ENCODE measurements around the gene GAD2.

The GAD2 gene

GRCh38 chr10:26221541-26221940 is 5.0 kb downstream of the GAD2 start:
- TF ChIP-seq, protein P1, sequence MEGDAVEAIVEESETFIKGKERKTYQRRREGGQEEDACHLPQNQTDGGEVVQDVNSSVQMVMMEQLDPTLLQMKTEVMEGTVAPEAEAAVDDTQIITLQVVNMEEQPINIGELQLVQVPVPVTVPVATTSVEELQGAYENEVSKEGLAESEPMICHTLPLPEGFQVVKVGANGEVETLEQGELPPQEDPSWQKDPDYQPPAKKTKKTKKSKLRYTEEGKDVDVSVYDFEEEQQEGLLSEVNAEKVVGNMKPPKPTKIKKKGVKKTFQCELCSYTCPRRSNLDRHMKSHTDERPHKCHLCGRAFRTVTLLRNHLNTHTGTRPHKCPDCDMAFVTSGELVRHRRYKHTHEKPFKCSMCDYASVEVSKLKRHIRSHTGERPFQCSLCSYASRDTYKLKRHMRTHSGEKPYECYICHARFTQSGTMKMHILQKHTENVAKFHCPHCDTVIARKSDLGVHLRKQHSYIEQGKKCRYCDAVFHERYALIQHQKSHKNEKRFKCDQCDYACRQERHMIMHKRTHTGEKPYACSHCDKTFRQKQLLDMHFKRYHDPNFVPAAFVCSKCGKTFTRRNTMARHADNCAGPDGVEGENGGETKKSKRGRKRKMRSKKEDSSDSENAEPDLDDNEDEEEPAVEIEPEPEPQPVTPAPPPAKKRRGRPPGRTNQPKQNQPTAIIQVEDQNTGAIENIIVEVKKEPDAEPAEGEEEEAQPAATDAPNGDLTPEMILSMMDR (conservative IDR thresholded peaks at IDR 0.05; ENCODE audit: low read depth, low read length) = no peak

DNA sequence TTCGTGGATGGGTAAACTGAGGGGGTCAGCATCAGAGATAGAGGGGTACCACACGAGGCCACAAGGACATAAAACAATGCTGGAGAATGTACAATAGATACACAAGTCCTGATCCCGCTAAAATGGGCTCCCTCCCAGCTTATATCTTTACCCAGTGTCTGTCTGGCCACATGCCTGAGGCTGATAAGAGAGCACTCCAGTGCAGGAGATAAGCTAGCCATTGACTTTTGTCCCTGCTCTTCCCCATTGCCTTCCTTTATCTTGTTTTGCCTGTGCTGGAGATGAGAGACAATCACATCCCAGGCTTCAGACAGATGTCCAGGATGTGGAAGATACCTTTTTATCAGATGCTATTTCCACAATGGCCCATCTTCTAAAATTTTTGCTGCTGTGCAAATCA is 6.0 kb downstream of the GAD2 start:
- TF ChIP-seq, protein P1 (conservative IDR thresholded peaks at IDR 0.05; ENCODE audit: low read depth, low read length) = no peak
- no peak overlapping the region for H3K4me3 ChIP-seq (ENCODE audit: low read depth, low read length)
- DNase-seq (ENCODE audit: low read depth) = no peak

More at GRCh38 chr10:26221541-26221940, 5.0 kb downstream of the GAD2 start:
- no peak overlapping the region for H3K4me3 ChIP-seq (ENCODE audit: low read depth, low read length)
- no peak for DNase-seq (ENCODE audit: low read depth)

- no peak overlapping the region for H3K4me3 ChIP-seq (ENCODE audit: low read depth, low read length)
- DNase-seq (ENCODE audit: low read depth) = no peak
- TF ChIP-seq, protein P1 (conservative IDR thresholded peaks at IDR 0.05; ENCODE audit: low read depth, low read length) = no peak
Observed at GRCh38 chr10:26225322-26225721, 8.7 kb downstream of the GAD2 start.

- TF ChIP-seq, protein P1 (conservative IDR thresholded peaks at IDR 0.05; ENCODE audit: low read depth, low read length) = no peak
- DNase-seq (ENCODE audit: low read depth) = no peak
- no peak overlapping the region for H3K4me3 ChIP-seq (ENCODE audit: low read depth, low read length)
Observed at GRCh38 chr10:26227786-26228185, 11.2 kb downstream of the GAD2 start.

GRCh38 chr10:26232174-26232573 is 15.6 kb downstream of the GAD2 start:
- TF ChIP-seq, protein P1 (conservative IDR thresholded peaks at IDR 0.05; ENCODE audit: low read depth, low read length) = no peak
- no peak for DNase-seq (ENCODE audit: low read depth)
- H3K4me3 ChIP-seq (ENCODE audit: low read depth, low read length) = no peak overlapping the region

- TF ChIP-seq, protein P1 (conservative IDR thresholded peaks at IDR 0.05; ENCODE audit: low read depth, low read length) = no peak
- no peak for DNase-seq (ENCODE audit: low read depth)
- no peak overlapping the region for H3K4me3 ChIP-seq (ENCODE audit: low read depth, low read length)
Observed at GRCh38 chr10:26235761-26236160, 19.2 kb downstream of the GAD2 start.

GRCh38 chr10:26238378-26238777 is 21.8 kb downstream of the GAD2 start:
- no peak for DNase-seq (ENCODE audit: low read depth)
- TF ChIP-seq, protein P1 (conservative IDR thresholded peaks at IDR 0.05; ENCODE audit: low read depth, low read length) = no peak
- no peak overlapping the region for H3K4me3 ChIP-seq (ENCODE audit: low read depth, low read length)
